ENCODE data around the gene KCNIP4.

GRCh38 chr4:21376176-21376575, 572.4 kb downstream of the KCNIP4 start:
- TF ChIP-seq CTCF (IDR thresholded peaks at IDR 0.05) (no peak), POLR2A (IDR thresholded peaks at IDR 0.05) (no peak)
